Measurements from ENCODE around the gene CCDC87.
"Not testable (repeated sequence)": the region's sequence is repeated elsewhere in the genome, so short reads cannot be mapped to it uniquely, and the experiment has no call there.

- not testable (repeated sequence) for TF ChIP-seq CTCF, EP300, POLR2A (IDR thresholded peaks at IDR 0.05)
These were observed 52.3 kb downstream of the CCDC87 start for GRCh38 chr11:66540598-66540997.

Data from ovary (tissue), 3 donors.